PC-3 (cell line): ENCODE results near the gene RNF157. TPM values are rescaled to one million over a fixed set of nuclear protein-coding genes. Genes with fewer than 3 reads are reported as not detected.

ENCODE experiments used
- ATAC-seq: fragments of 200-7000 bp; cut with Tn5 transposase; 2 replicates; pipeline ENCODE4 v1.9.1; 2020; ENCODE audit warnings: mild to moderate bottlenecking, moderate library complexity
- BruUV-seq: library from RNA; stranded (reverse); fragments of 400-500 nt; replicated peaks from 2 replicates; lab custom pipeline; 2021; lab: Mats Ljungman, UMichigan
- CTCF ChIA-PET: fragments of 300-600 bp; sonication (Branson Sonifier 250); formaldehyde crosslinking; loops from one replicate; lab custom pipeline; 2022; ENCODE audit warnings: antibody characterized with exemption; lab: Charles Lee
- POLR2A ChIA-PET: fragments of 300-600 bp; sonication (Branson Sonifier 250); formaldehyde crosslinking; loops from one replicate; lab custom pipeline; 2022; ENCODE audit warnings: antibody characterized with exemption; ENCODE audit not compliant: unreplicated experiment; lab: Charles Lee
- DNase-seq: peaks from one replicate; pipeline ENCODE4 v3.0.0-alpha.2; 2015
- H2AFZ ChIP-seq: fragments of 300-600 bp; sonication (generic); 2 replicates; pipeline ENCODE4 v1.6.0; 2016; ENCODE audit warnings: antibody characterized with exemption, low read length
- H3F3A ChIP-seq: fragments of 300-600 bp; sonication (generic); one replicate; pipeline ENCODE4 v1.6.0; 2017; ENCODE audit warnings: antibody characterized with exemption, low read length, control low read depth, mild to moderate bottlenecking; ENCODE audit not compliant: unreplicated experiment
- H3K27ac ChIP-seq: fragments of 300-600 bp; sonication (generic); 2 replicates; pipeline ENCODE4 v1.5.1; 2016; ENCODE audit warnings: mild to moderate bottlenecking, low read length
- H3K27me3 ChIP-seq: fragments of 300-600 bp; sonication (generic); 2 replicates; pipeline ENCODE4 v1.6.1; 2016; ENCODE audit warnings: low read length, mixed read lengths
- H3K36me3 ChIP-seq: fragments of 300-600 bp; sonication (generic); 2 replicates; pipeline ENCODE4 v1.6.1; 2016; ENCODE audit warnings: low read depth, mixed run types, low read length, mixed read lengths
- H3K4me1 ChIP-seq: fragments of 300-600 bp; sonication (generic); 2 replicates; pipeline ENCODE4 v1.5.1; 2016; ENCODE audit warnings: low read length; ENCODE audit not compliant: insufficient read depth
- H3K4me2 ChIP-seq: fragments of 300-600 bp; sonication (generic); 2 replicates; pipeline ENCODE4 v1.6.0; 2016; ENCODE audit warnings: low read length
- H3K4me3 ChIP-seq: fragments of 300-600 bp; sonication (generic); 2 replicates; pipeline ENCODE4 v1.5.1; 2016; ENCODE audit warnings: mild to moderate bottlenecking, low read length, mixed read lengths
- H3K79me2 ChIP-seq: fragments of 300-600 bp; sonication (generic); 2 replicates; pipeline ENCODE4 v1.6.1; 2017; ENCODE audit warnings: low read length, mixed read lengths
- H3K9ac ChIP-seq: fragments of 300-600 bp; sonication (generic); 2 replicates; pipeline ENCODE4 v1.6.0; 2016; ENCODE audit warnings: mild to moderate bottlenecking, low read length
- H3K9me2 ChIP-seq: fragments of 300-600 bp; sonication (generic); replicated peaks from 2 replicates; pipeline ENCODE4 v1.6.1; 2016; ENCODE audit warnings: mixed run types, low read length, mixed read lengths
- H3K9me3 ChIP-seq: fragments of 300-600 bp; sonication (generic); 2 replicates; pipeline ENCODE4 v1.6.1; 2016; ENCODE audit warnings: low read length, mixed read lengths
- H4K20me1 ChIP-seq: fragments of 300-600 bp; sonication (generic); 2 replicates; pipeline ENCODE4 v1.6.1; 2016; ENCODE audit warnings: low read length, mixed read lengths
- CTCF ChIP-seq: fragments of 300-600 bp; sonication (generic); conservative IDR thresholded peaks from 2 replicates; pipeline ENCODE4 v1.5.1; 2017; ENCODE audit warnings: antibody characterized with exemption, low read depth, mild to moderate bottlenecking, low read length
- EZH2 ChIP-seq: fragments of 300-600 bp; sonication (generic); IDR thresholded peaks from one replicate; pipeline ENCODE4 v1.6.1; 2017; ENCODE audit warnings: antibody characterized with exemption, mild to moderate bottlenecking, low read length; ENCODE audit not compliant: unreplicated experiment
- EZH2phosphoT487 ChIP-seq: fragments of 300-600 bp; sonication (generic); IDR thresholded peaks from 2 replicates; pipeline ENCODE4 v1.6.1; 2018; ENCODE audit warnings: mild to moderate bottlenecking, antibody characterized with exemption, low read length, borderline replicate concordance
- intact Hi-C: fragments of 100-400 bp; cut with micrococcal nuclease; formaldehyde crosslinking; loops from 2 replicates; pipeline ENCODE4 v1.9.0; 2023
- total RNA-seq: library from RNA; depleted of rRNA; stranded (reverse); fragments of >200 nt; gene quantifications from 2 replicates; pipeline ENCODE4 v1.2.3, GENCODE V29; 2014

RNF157 gene
- total RNA-seq, 1 experiment from 2014 or later, result 7.4 TPM

- Histone ChIP-seq H3K4me1 (peaks cover 17% of the 10 kb centered on the region), H3K9ac (no peak overlapping the region), H3K4me3 (no peak overlapping the region), H2AFZ (no peak overlapping the region), H3K9me3 (no peaks in the 10 kb centered on the region), H3K27ac (no peak overlapping the region), H3K4me2 (no peak overlapping the region), H3K27me3 (no peaks in the 10 kb centered on the region), H3K36me3 (no peaks in the 10 kb centered on the region), H4K20me1 (no peaks in the 10 kb centered on the region), H3K9me2 (no peaks in the 10 kb centered on the region), H3F3A (no peaks in the 10 kb centered on the region), H3K79me2 (no peaks in the 10 kb centered on the region)
- ATAC-seq, result no peak
- no TSS peak for BruUV-seq
- POLR2A ChIA-PET, result no interaction called here
- DNase-seq, result no peak
- intact Hi-C loops, result no loop called here
- CTCF ChIA-PET, result no interaction called here
- no peak for TF ChIP-seq EZH2
- TF ChIP-seq EZH2phosphoT487, result no peak
- no peak for TF ChIP-seq CTCF
Measured at GRCh38 chr17:76138896-76139752, 101.2 kb downstream of the RNF157 start.

- Histone ChIP-seq H3K4me3 (no peak overlapping the region), H3K9ac (no peak overlapping the region), H4K20me1 (no peaks in the 10 kb centered on the region), H3K4me2 (no peak overlapping the region), H3K9me3 (no peaks in the 10 kb centered on the region), H3K4me1 (peaks cover 13% of the 10 kb centered on the region), H3K27me3 (no peaks in the 10 kb centered on the region), H3K36me3 (no peaks in the 10 kb centered on the region), H3K27ac (no peak overlapping the region), H2AFZ (no peak overlapping the region), H3K79me2 (no peaks in the 10 kb centered on the region), H3K9me2 (no peaks in the 10 kb centered on the region), H3F3A (no peaks in the 10 kb centered on the region)
- DNase-seq (no peak), ATAC-seq (no peak)
- ChIA-PET CTCF (no interaction called here), POLR2A (no interaction called here)
- no TSS peak for BruUV-seq
- no peak for TF ChIP-seq CTCF
- intact Hi-C loops, result no loop called here
Measured at GRCh38 chr17:76138234-76138895, 101.9 kb downstream of the RNF157 start.
